ENCODE results near the gene RAB31.
"Not testable (repeated sequence)": the region's sequence is repeated elsewhere in the genome, so short reads cannot be mapped to it uniquely, and the experiment has no call there.

RAB31 gene

GRCh38 chr18:9869715-9870430 is 161.8 kb downstream of the RAB31 start:
- DNase-seq: peak; percentile 70

- no peak for DNase-seq
Measured at GRCh38 chr18:9870431-9871008, 162.4 kb downstream of the RAB31 start.

- no peak for DNase-seq
Measured at GRCh38 chr18:9871244-9871746, 163.2 kb downstream of the RAB31 start.

- DNase-seq: no peak
Measured at GRCh38 chr18:9872823-9873222, 164.7 kb downstream of the RAB31 start.

- DNase-seq: peak; percentile 50
Measured at GRCh38 chr18:9874728-9875127, 166.6 kb downstream of the RAB31 start.

GRCh38 chr18:9876212-9876866 is 168.2 kb downstream of the RAB31 start:
- DNase-seq: no peak

GRCh38 chr18:9876867-9877654 is 169.0 kb downstream of the RAB31 start:
- DNase-seq: peak; percentile 89

GRCh38 chr18:9877655-9878014 is 169.5 kb downstream of the RAB31 start:
- no peak for DNase-seq

- DNase-seq: no peak
Measured at GRCh38 chr18:9878095-9878494, 170.0 kb downstream of the RAB31 start.

- no peak for DNase-seq
Measured at GRCh38 chr18:9878783-9879242, 170.7 kb downstream of the RAB31 start.

GRCh38 chr18:9884090-9884489 is 176.0 kb downstream of the RAB31 start:
- no peak for DNase-seq

- DNase-seq: no peak
Measured at GRCh38 chr18:9884532-9885140, 176.5 kb downstream of the RAB31 start.

GRCh38 chr18:9885170-9886004 is 177.3 kb downstream of the RAB31 start, which contains the start of gene TXNDC2:
TXNDC2 (plus strand) TSS chr18:9885973; CDS start chr18:9886681, 708 bp downstream.
- no peak for DNase-seq

- DNase-seq: no peak
Measured at GRCh38 chr18:9886005-9886348, 177.9 kb downstream of the RAB31 start.

- no peak for DNase-seq
Measured at GRCh38 chr18:9887992-9888391, 179.9 kb downstream of the RAB31 start.

- peak; percentile 50 for DNase-seq
Measured at GRCh38 chr18:9890196-9890595, 182.1 kb downstream of the RAB31 start.

- DNase-seq: no peak
Measured at GRCh38 chr18:9890957-9891356, 182.9 kb downstream of the RAB31 start.

GRCh38 chr18:9891515-9891914 is 183.4 kb downstream of the RAB31 start:
- peak; percentile 29 for DNase-seq

GRCh38 chr18:9894454-9895068 is 186.5 kb downstream of the RAB31 start:
- no peak for DNase-seq

- no peak for DNase-seq
Measured at GRCh38 chr18:9897129-9897528, 189.0 kb downstream of the RAB31 start.

GRCh38 chr18:9897787-9898291 is 189.7 kb downstream of the RAB31 start:
- DNase-seq: not testable (repeated sequence)

Data from fibroblast of skin of right biceps (primary cell).